Measurements from ENCODE around the gene TRABD2A. TPM values are rescaled to one million over a fixed set of nuclear protein-coding genes. Genes with fewer than 3 reads are reported as not detected.

Gene TRABD2A
- total RNA-seq, 1 experiment from 2014 or later, result 1.7 TPM

GRCh38 chr2:84778911-84779690 is 101.8 kb downstream of the TRABD2A start:
- no peaks in the 10 kb centered on the region for H3K79me1 ChIP-seq (ENCODE audit: insufficient read depth, low read depth, low read length, poor library complexity, severe bottlenecking)
- no peak overlapping the region for H2AK5ac ChIP-seq (ENCODE audit: insufficient read length, low read length)
- TF ChIP-seq, protein P1, sequence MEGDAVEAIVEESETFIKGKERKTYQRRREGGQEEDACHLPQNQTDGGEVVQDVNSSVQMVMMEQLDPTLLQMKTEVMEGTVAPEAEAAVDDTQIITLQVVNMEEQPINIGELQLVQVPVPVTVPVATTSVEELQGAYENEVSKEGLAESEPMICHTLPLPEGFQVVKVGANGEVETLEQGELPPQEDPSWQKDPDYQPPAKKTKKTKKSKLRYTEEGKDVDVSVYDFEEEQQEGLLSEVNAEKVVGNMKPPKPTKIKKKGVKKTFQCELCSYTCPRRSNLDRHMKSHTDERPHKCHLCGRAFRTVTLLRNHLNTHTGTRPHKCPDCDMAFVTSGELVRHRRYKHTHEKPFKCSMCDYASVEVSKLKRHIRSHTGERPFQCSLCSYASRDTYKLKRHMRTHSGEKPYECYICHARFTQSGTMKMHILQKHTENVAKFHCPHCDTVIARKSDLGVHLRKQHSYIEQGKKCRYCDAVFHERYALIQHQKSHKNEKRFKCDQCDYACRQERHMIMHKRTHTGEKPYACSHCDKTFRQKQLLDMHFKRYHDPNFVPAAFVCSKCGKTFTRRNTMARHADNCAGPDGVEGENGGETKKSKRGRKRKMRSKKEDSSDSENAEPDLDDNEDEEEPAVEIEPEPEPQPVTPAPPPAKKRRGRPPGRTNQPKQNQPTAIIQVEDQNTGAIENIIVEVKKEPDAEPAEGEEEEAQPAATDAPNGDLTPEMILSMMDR (conservative IDR thresholded peaks at IDR 0.05), result no peak
- no peak overlapping the region for H3K4me2 ChIP-seq (ENCODE audit: insufficient read depth, insufficient read length, low read length)
- no peak overlapping the region for H3K18ac ChIP-seq (ENCODE audit: insufficient read length, low read depth, low read length)
- no peaks in the 10 kb centered on the region for H4K20me1 ChIP-seq (ENCODE audit: control insufficient read depth, insufficient read depth, insufficient read length)
- H3K56ac ChIP-seq (ENCODE audit: insufficient read length, low read depth, low read length), result no peak overlapping the region
- H4K8ac ChIP-seq (replicated peaks; ENCODE audit: insufficient read length, low read depth, low read length), result no peak overlapping the region
- H2BK120ac ChIP-seq (ENCODE audit: low read depth, low read length, poor library complexity, severe bottlenecking), result no peak overlapping the region
- WGBS (ENCODE audit: extremely low coverage, insufficient read length, low lambda C conversion rate), result no CpG with 5 or more reads among the region's 1 CpG
- H3K4me3 Mint-ChIP-seq, result no peak overlapping the region
- H3K27ac ChIP-seq (ENCODE audit: insufficient read length, low read depth, low read length), result no peak overlapping the region
- H3K9ac ChIP-seq (ENCODE audit: extremely low read depth, insufficient read length, low read length), result no peak overlapping the region
- no peak overlapping the region for H3K14ac ChIP-seq (ENCODE audit: insufficient read depth, low read length)
- no peak overlapping the region for H2BK12ac ChIP-seq (ENCODE audit: insufficient read length, low read depth, low read length)
- H2AFZ ChIP-seq (ENCODE audit: low read length), result no peak overlapping the region
- peaks cover 3 to 8% of the 10 kb centered on the region in 2 experiments; a peak in 3 of 4 replicates for H3K4me1 Mint-ChIP-seq
- H3K27ac Mint-ChIP-seq, result no peak overlapping the region
- H4K91ac ChIP-seq (ENCODE audit: insufficient read length, low read depth, low read length), result no peak overlapping the region
- peaks cover 5 to 15% (median 7%) of the 10 kb centered on the region in 3 experiments; a peak in 5 of 7 replicates for H3K36me3 Mint-ChIP-seq (ENCODE audit: insufficient read depth in 1 of 3, low read depth in 3 of 3)
- no peak overlapping the region for H2BK20ac ChIP-seq (ENCODE audit: low read depth, low read length, poor library complexity, severe bottlenecking)
- DNase-seq, result no peak
- no peak overlapping the region for H2BK5ac ChIP-seq (ENCODE audit: insufficient read length, low read length)
- no peaks in the 10 kb centered on the region for H3K23me2 ChIP-seq (ENCODE audit: insufficient read length, low read depth, low read length, poor library complexity, severe bottlenecking)
- H4K5ac ChIP-seq (ENCODE audit: insufficient read length, low read depth, low read length), result no peak overlapping the region
- H3K9me3 ChIP-seq (ENCODE audit: control insufficient read depth, low read depth, low read length), result no peaks in the 10 kb centered on the region
- peaks cover 2% of the 10 kb centered on the region; the same call in 1 of the 2 replicates for H3K27me3 Mint-ChIP-seq (ENCODE audit: low read depth)
- H3K4ac ChIP-seq (ENCODE audit: low read depth, low read length), result no peak overlapping the region
- H3K27me3 ChIP-seq (ENCODE audit: insufficient read depth, low read length), result no peaks in the 10 kb centered on the region
- H3K9me3 Mint-ChIP-seq, result peaks cover 21 to 23% of the 10 kb centered on the region in 2 experiments; a peak in 4 of 5 replicates
- H3K23ac ChIP-seq (ENCODE audit: insufficient read length, low read depth, low read length), result no peak overlapping the region
- no peaks in the 10 kb centered on the region for H3K79me2 ChIP-seq (ENCODE audit: insufficient read depth, low read length)
- H2BK15ac ChIP-seq (ENCODE audit: low read depth, low read length), result no peak overlapping the region
- H3T11ph ChIP-seq (ENCODE audit: low read length), result no peak overlapping the region
- peaks cover 2% of the 10 kb centered on the region; the same call in 1 of the 2 replicates for H3K4me1 ChIP-seq (ENCODE audit: insufficient read depth, low read length)
